Upper lobe of left lung (tissue), 6 donors: Measurements from ENCODE around the gene PRMT2. TPM values are rescaled to one million over a fixed set of nuclear protein-coding genes. Genes with fewer than 3 reads are reported as not detected.
A peak's percentile ranks its signal among the peaks of the same experiment; 100 is the strongest.

Source experiments
- ATAC-seq, 2 donors: fragments of 200-7000 bp; cut with Tn5 transposase; one replicate each; pipeline ENCODE4 v1.9.1; 2022; ENCODE audit warnings: mild to moderate bottlenecking in 2 of 2, moderate library complexity in 2 of 2; ENCODE audit not compliant: low FRiP score in 2 of 2
- DNase-seq, 2 donors: peaks; one replicate each; pipeline ENCODE4 v3.0.0-alpha.2; 2019 to 2020
- H3K27ac ChIP-seq, 4 donors: fragments of 200-600 bp; sonication (generic); one replicate each; pipeline ENCODE4 v1.5.1; 2016 to 2019
- H3K27me3 ChIP-seq, 4 donors: fragments of 200-600 bp; sonication (generic); one replicate each; pipeline ENCODE4 v1.5.1; 2017 to 2019
- H3K36me3 ChIP-seq, 4 donors: fragments of 200-600 bp; sonication (generic); one replicate each; pipeline ENCODE4 v1.5.1; 2016 to 2019
- H3K4me1 ChIP-seq, 4 donors: fragments of 200-600 bp; sonication (generic); one replicate each; pipeline ENCODE4 v1.5.1; 2018 to 2019
- H3K4me3 ChIP-seq, 4 donors: fragments of 200-600 bp; sonication (generic); one replicate each; pipeline ENCODE4 v1.5.1; 2017 to 2019; ENCODE audit warnings: mild to moderate bottlenecking in 2 of 4, moderate library complexity in 1 of 4
- H3K9me3 ChIP-seq, 4 donors: fragments of 200-600 bp; sonication (generic); one replicate each; pipeline ENCODE4 v1.5.1; 2018 to 2019
- CTCF ChIP-seq, 6 experiments: fragments of 450-650 bp in 4 of 6; fragments of 200-600 bp in 2 of 6; sonication (generic) in 2 of 6; IDR thresholded peaks; one replicate each; pipeline ENCODE4 v1.5.1; 2016 to 2019; ENCODE audit warnings: antibody characterized with exemption in 6 of 6
- EP300 ChIP-seq, 4 donors: sonication (generic); formaldehyde crosslinking; IDR thresholded peaks; one replicate each; pipeline ENCODE4 v1.5.1; 2017; ENCODE audit warnings: antibody characterized with exemption in 4 of 4, control low read depth in 2 of 4
- POLR2A ChIP-seq, 4 donors: fragments of 450-650 bp; IDR thresholded peaks; one replicate each; pipeline ENCODE4 v1.5.1; 2016 to 2017; ENCODE audit warnings: antibody characterized with exemption in 4 of 4, mild to moderate bottlenecking in 2 of 4
- POLR2AphosphoS5 ChIP-seq, 2 donors: sonication (generic); formaldehyde crosslinking; IDR thresholded peaks; one replicate each; pipeline ENCODE4 v1.5.1; 2017; ENCODE audit warnings: antibody characterized with exemption in 2 of 2
- WGBS, 2 donors: methylation state at CpG; one replicate each; pipeline ENCODE4 v1.1.5; 2017 to 2018; 5-methylcytosine and 5-hydroxymethylcytosine counted together
- total RNA-seq, 6 donors: library from RNA; depleted of rRNA in 4 of 6; stranded (reverse); fragments of >200 nt in 4 of 6; gene quantifications; one replicate each; pipeline versions ENCODE4 v1.1.0 to v1.2.1, GENCODE V29; 2016 to 2021
- donor health status: DM: no; HTN: no; CAD: no; lungs with moderate emphysema.
- donor health status: DM: no; HTN: yes; CAD: no; lungs with severe emphysema.

The PRMT2 gene
- total RNA-seq, 6 donors from 2014 or later = 91.6 to 152 (median 115) TPM

GRCh38 chr21:46603228-46603627 lies 32.2 kb upstream of the PRMT2 start:
- DNase-seq (no peak), ATAC-seq (no peak)
- Histone ChIP-seq H3K27me3 (no peaks in the 10 kb centered on the region), H3K27ac (no peak overlapping the region), H3K9me3 (no peaks in the 10 kb centered on the region), H3K4me1 (peaks cover 10 to 29% (median 23%) of the 10 kb centered on the region in 4 donors), H3K4me3 (no peak overlapping the region), H3K36me3 (no peaks in the 10 kb centered on the region)
- 41 to 47% methylated on average over 8 to 9 of the region's 9 CpGs for WGBS, 2 donors
- TF ChIP-seq POLR2A (IDR thresholded peaks at IDR 0.05) (no peak), EP300 (IDR thresholded peaks at IDR 0.05) (no peak), CTCF (IDR thresholded peaks at IDR 0.05) (no peak), POLR2AphosphoS5 (IDR thresholded peaks at IDR 0.05) (no peak)

- DNase-seq (no peak), ATAC-seq (no peak)
- H3K4me3 ChIP-seq = no peak overlapping the region
- no peaks in the 10 kb centered on the region for H3K27me3 ChIP-seq
- TF ChIP-seq POLR2AphosphoS5 (IDR thresholded peaks at IDR 0.05) (no peak), POLR2A (IDR thresholded peaks at IDR 0.05) (no peak), CTCF (IDR thresholded peaks at IDR 0.05) (no peak), EP300 (IDR thresholded peaks at IDR 0.05) (no peak)
- H3K9me3 ChIP-seq = no peaks in the 10 kb centered on the region
- no peaks in the 10 kb centered on the region for H3K36me3 ChIP-seq
- H3K27ac ChIP-seq = peak overlapping the region in 1 of 4 donors; percentile 27
- H3K4me1 ChIP-seq = peaks cover 4 to 20% (median 17%) of the 10 kb centered on the region in 4 donors
- 69 to 77% methylated on average over 9 of the region's 9 CpGs for WGBS, 2 donors
These were observed 31.0 kb upstream of the PRMT2 start for GRCh38 chr21:46604329-46604974.

- Histone ChIP-seq H3K27me3 (no peaks in the 10 kb centered on the region), H3K4me3 (no peak within 1 kb of the TSS), H3K36me3 (no peaks in the 10 kb centered on the region), H3K9me3 (no peaks in the 10 kb centered on the region), H3K27ac (peak within 1 kb of the TSS in 2 of 4 donors; percentile 27 to 28), H3K4me1 (peaks cover 4 to 20% (median 17%) of the 10 kb centered on the region in 4 donors)
- WGBS, 2 donors = 72 to 74% methylated on average over 9 to 15 of the region's 15 CpGs
- ATAC-seq = peak in 1 of 2 donors; percentile 34
- peak in 1 of 2 donors; percentile 65 for DNase-seq
- TF ChIP-seq POLR2AphosphoS5 (IDR thresholded peaks at IDR 0.05) = no peak
- TF ChIP-seq CTCF (IDR thresholded peaks at IDR 0.05) = no peak
- TF ChIP-seq EP300 (IDR thresholded peaks at IDR 0.05) = no peak
- no peak for TF ChIP-seq POLR2A (IDR thresholded peaks at IDR 0.05)
These were observed 30.3 kb upstream of the PRMT2 start, which contains the start of gene S100B for GRCh38 chr21:46604975-46605766. Gene S100B (minus strand): TSS chr21:46605082. CDS start chr21:46602415, 2,667 bp downstream.

GRCh38 chr21:46605767-46606426 lies 29.6 kb upstream of the PRMT2 start:
- Histone ChIP-seq H3K27ac (peak overlapping the region in 2 of 4 donors; percentile 27 to 28), H3K4me3 (no peak overlapping the region), H3K27me3 (no peaks in the 10 kb centered on the region), H3K4me1 (peaks cover 4 to 20% (median 17%) of the 10 kb centered on the region in 4 donors), H3K36me3 (no peaks in the 10 kb centered on the region), H3K9me3 (peaks cover 0 to 4% (median 0%) of the 10 kb centered on the region in 4 donors)
- ATAC-seq (peak; percentile 81 to 87), DNase-seq (peak in 1 of 2 donors; percentile 82)
- WGBS, 2 donors = 53 to 80% methylated on average over 12 to 14 of the region's 14 CpGs
- no peak for TF ChIP-seq EP300 (IDR thresholded peaks at IDR 0.05)
- peak in 1 of 4 donors; percentile 18 for TF ChIP-seq POLR2A (IDR thresholded peaks at IDR 0.05)
- TF ChIP-seq POLR2AphosphoS5 (IDR thresholded peaks at IDR 0.05) = peak in 1 of 2 donors; percentile 30

- peak in 1 of 2 donors; percentile 39 for DNase-seq
- Histone ChIP-seq H3K9me3 (peaks cover 0 to 4% (median 0%) of the 10 kb centered on the region in 4 donors), H3K4me1 (peaks cover 4 to 20% (median 17%) of the 10 kb centered on the region in 4 donors), H3K36me3 (no peaks in the 10 kb centered on the region), H3K27ac (peak overlapping the region in 2 of 4 donors; percentile 27 to 28), H3K27me3 (no peaks in the 10 kb centered on the region), H3K4me3 (no peak overlapping the region)
- no peak for TF ChIP-seq CTCF (IDR thresholded peaks at IDR 0.05)
- TF ChIP-seq POLR2A (IDR thresholded peaks at IDR 0.05) = no peak
- no peak for TF ChIP-seq POLR2AphosphoS5 (IDR thresholded peaks at IDR 0.05)
- no peak for TF ChIP-seq EP300 (IDR thresholded peaks at IDR 0.05)
- peak in 1 of 2 donors; percentile 15 for ATAC-seq
- WGBS, 2 donors = 49 to 67% methylated on average over 1 to 7 of the region's 7 CpGs
These were observed 29.1 kb upstream of the PRMT2 start for GRCh38 chr21:46606427-46606813.
